Activated CD8-positive, alpha-beta memory T cell treated with anti-CD3 and anti-CD28 coated beads for 1 hour (primary cell): ENCODE results near the gene SYT11.
"Not testable (repeated sequence)": the region's sequence is repeated elsewhere in the genome, so short reads cannot be mapped to it uniquely, and the experiment has no call there.

Experiments used
- DNase-seq, 2 donors: peaks; one replicate each; pipeline ENCODE4 v3.0.0-alpha.2; 2020; ENCODE audit warnings: low read depth in 1 of 2; ENCODE audit errors: extremely low read depth in 1 of 2

The SYT11 gene, protein sequence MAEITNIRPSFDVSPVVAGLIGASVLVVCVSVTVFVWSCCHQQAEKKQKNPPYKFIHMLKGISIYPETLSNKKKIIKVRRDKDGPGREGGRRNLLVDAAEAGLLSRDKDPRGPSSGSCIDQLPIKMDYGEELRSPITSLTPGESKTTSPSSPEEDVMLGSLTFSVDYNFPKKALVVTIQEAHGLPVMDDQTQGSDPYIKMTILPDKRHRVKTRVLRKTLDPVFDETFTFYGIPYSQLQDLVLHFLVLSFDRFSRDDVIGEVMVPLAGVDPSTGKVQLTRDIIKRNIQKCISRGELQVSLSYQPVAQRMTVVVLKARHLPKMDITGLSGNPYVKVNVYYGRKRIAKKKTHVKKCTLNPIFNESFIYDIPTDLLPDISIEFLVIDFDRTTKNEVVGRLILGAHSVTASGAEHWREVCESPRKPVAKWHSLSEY

DNA sequence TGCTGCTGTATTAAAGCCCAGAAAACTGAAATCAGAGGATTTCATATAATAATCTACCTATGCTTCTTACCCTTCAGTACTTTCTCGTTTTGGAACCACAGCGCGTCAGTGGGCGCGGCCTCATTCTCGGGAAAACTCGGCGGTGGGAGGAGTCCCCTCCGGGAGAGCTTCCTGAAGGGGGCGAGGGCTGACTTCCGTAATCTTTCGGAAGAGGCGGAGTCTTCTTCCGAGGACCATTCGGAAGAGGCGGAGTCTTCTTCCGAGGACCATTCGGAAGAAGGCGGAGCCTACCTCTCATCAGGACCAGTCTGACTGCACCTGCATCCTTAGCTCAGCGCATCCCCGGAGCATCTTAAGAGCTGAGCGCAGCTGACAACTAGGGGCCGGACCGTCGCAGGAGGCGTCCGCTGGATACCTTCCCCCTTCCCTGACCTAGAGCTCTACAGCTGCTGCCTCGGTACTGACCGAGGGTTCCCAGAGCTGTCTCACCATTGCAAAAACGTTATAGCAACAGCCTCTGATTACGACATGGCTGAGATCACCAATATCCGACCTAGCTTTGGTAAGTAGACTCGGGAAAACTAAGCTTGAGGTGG is at the start of gene SYT11:
Gene SYT11, plus strand, starts transcription at position 334 of the 596 bp plus-strand sequence. Its CDS starts 195 bp downstream, at position 529.
- DNase-seq: peak; percentile 73 to 86

DNA sequence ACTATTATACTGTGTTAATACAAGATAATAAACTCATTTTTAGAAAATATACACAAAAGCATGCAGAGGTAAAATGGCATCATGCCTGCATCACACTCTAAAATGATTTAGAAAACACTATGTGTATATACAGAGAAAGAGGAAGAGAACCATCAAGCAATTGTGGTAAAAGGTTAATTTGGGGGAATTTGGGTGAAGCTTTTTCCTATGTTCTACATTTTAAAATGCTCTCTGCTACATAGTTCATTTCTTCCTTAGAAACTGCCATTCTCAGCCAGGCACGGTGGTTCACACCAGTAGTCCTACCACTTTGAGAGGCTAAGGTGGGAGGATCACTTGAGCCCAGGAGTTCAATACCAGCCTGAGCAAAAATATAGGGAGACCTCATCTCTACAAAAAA is 46.5 kb upstream of the SYT11 start:
- DNase-seq: no peak

DNA sequence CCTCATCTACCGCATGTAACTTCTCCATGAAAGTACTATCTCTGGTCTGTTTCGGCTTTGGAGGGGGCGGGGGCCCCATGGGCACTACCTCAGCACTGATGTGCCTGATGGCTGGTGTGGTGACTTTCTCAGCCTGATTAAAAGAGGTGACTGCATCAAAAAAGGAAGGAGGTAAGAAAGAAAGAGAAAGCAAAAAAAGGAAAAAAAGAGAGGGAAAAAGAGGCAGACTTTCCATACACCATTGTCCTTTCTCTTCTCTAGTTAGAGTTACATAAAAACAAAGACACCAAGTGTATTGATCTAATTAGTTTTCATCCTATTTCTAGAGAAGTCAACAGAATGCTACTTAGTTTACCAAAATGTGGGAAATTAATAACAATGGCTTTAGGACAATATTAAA is 45.7 kb upstream of the SYT11 start:
- no peak for DNase-seq

DNA sequence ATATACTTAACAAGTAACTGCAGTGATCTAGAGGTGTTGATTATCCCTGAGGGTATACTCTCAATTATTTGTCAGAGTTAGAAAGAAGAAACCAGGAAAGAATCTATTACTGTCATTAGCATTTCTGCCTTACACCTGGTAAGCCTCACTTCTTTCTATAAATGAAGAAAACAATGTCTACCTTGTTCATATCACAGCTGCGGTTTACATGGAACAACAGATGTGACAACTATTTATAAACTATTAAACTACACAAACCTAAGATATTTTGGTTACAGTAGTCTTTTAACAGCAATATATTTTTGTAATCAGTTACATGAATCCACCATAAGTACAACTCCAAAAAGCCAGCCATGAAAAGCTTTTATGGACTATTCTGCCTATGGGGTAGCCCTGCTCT is 43.0 kb upstream of the SYT11 start:
- no peak for DNase-seq

DNA sequence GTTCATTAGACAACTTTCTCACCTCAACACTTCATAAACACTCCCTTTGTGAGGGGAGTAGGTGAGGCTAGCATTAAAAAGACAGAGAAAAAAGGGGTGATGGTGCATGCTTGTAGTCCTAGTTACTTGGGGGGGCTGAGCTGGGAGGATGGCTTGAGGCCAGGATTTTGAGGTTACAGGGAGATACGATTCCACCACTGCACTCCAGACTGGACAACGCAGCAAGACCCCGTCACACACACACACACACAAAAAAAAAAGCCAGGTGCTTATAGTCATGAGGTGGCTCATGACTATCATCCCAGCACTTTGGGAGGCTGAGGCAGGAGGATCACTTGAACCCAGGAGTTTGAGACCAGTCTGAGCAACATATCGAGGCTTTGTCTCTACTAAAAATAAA is 31.9 kb upstream of the SYT11 start:
- DNase-seq: no peak

DNA sequence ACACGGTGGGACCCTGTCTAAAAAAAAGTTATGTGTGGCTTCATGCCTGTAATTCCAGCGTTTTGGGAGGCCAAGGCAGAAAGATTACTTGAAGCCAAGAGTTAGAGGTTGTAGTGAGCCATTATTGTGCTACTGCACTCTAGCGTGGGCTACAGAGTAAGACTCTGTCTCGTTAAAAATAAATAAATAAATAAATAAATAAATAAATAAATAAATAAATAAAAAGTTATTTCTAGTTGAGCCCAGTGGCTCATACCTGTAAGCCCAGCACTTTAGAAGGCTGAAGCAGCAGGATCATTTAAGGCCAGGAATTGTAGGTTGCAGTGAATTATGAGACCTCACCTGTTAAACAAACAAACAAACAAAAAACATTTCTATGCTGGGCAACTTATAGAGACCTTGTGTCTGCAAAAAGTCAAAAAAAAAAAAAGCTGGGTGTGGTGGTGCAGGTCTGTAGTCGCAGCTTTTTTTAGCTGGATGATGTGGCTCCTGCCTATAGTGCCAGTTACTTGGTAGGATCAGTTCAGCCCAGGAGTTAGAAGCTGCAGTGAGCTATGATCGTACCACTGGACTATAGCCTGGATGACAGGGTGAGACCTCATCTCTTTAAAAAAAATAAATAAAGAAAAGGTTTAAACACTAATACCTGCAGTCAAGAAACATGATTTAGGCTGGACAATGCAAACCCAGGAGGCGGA is 27.9 kb upstream of the SYT11 start:
- no peak for DNase-seq

DNA sequence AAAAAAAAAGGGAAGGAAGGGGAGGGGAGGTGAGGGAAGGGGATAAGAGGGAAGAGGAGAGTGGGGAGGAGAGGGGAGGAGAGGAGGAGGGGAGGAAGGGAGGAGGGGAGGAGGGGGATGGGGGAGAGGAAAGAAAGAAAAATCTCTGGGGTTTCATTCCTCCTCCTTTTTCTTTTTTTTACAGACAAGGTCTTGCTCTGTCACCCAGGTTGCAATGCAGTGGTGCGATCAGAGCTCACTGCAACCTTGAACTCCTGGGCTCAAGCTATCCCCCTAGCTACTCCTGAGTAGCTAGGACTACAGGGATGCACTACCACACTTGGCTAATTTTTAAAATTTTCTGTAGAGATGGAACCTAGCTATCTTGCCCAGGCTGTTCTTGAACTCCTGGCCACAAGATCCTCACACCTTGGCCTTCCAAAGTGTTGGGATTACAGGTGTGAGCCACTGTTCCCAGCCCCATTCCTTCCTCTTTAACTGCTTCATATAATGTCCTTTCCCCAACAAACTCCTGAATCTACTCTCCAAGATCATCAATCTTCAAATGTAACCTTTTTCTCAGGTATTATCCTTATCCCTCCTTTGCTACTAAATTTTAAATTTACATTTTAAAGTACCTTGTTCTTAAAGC is 25.6 kb upstream of the SYT11 start:
- no peak for DNase-seq

DNA sequence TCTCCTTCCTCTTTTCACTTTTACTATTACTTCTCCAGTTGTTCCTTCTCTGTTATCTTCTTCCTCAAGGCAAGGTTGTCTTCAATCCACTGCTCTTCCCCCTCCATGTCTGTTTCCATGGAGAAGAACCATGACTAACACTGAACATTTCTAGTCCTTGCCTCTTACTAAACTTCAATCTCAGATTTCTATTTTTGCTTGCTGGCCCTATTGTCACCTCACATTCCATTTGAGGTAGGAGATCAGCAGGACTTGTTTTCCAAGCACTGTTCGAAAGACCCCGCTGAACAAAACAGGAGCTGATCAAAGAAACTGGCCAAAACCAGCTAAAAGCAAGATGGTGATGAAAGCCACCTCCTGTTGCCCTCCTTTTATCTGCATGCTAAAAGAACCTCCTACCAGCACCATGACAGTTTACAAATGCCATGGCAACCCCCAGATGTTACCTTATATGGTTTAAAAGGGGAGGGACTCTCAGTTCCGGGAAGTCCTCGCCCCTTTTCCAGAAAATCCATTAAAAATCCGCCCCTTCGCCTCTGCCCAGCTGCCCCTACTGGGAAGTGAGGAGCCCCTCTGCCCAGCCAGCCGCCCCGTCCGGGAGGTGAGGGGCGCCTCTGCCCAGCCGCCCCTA is 25.0 kb upstream of the SYT11 start:
- DNase-seq: no peak

DNA sequence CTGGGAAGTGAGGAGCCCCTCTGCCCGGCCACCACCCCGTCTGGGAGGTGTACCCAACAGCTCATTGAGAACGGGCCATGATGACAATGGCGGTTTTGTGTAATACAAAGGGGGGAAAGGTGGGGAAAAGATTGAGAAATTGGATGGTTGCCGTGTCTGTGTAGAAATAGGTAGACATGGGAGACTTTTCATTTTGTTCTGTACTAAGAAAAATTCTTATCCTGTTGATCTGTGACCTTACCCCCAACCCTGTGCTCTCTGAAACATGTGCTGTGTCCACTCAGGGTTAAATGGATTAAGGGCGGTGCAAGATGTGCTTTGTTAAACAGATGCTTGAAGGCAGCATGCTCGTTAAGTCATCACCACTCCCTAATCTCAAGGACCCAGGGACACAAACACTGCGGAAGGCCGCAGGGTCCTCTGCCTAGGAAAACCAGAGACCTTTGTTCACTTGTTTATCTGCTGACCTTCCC is 24.4 kb upstream of the SYT11 start:
- not testable (repeated sequence) for DNase-seq

DNA sequence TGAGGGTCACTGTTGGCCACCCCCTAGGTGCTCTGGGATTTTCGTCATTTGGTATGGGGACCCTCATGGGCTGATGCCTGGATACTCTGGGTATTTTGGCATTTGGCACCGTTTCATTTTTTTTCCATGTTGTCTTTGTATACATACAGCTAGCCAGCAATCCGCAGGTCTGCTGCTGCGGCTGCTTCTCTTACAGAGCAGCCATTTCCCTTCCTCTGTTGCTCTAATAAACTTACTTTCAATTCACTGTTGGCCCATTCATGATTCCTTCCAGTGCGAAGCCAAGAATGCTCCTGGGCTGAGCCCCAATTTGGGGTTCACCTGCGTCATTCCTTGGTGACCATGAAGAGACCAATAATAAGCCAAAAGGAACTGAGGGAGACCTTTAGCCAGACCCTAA is 23.8 kb upstream of the SYT11 start:
- no peak for DNase-seq

DNA sequence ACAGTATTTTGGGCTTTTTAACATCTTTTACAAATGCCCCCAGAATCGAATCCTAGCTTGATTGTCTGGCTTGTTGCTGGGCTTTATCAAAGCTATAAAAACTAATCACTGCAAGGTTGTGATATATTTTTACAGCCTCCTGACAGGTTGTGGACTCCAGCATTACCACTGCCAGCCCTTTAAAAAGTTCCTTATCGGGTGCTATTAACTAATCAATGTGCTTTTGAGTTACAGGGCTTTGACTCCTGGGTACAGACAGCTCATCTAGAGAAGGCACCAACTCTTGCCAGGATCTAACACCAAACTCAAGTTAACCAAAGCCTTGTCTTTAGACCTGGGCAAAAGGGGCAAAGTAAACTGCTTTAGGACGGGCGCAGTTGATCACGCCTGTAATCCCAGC is 19.0 kb upstream of the SYT11 start:
- DNase-seq: no peak

DNA sequence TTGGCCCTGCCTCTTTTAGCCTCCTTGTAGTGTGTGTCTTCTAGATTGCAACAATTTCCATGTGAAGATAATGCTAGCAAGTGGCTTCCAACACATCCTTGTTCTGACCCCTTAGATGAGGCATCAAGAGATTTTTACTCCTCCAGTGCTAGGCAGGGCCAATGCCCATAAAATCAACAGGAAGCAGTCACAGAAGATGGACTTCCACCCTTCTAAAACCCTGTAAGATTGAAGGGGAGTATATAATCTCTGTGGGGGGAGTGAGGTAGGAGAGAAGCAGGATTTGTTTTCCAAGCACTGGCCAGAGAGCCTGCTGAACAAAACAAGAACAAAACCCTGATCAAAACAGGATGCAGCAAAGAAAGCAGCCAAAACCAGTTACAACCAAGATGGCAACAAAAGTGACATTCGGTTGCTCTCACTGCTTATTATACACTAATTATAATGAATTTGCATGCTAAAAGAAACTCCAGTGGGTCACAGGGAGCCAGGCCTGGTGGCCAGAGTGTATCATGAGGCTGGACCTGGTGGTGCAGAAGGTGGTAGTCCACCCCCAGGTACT is 14.4 kb upstream of the SYT11 start:
- no peak for DNase-seq

DNA sequence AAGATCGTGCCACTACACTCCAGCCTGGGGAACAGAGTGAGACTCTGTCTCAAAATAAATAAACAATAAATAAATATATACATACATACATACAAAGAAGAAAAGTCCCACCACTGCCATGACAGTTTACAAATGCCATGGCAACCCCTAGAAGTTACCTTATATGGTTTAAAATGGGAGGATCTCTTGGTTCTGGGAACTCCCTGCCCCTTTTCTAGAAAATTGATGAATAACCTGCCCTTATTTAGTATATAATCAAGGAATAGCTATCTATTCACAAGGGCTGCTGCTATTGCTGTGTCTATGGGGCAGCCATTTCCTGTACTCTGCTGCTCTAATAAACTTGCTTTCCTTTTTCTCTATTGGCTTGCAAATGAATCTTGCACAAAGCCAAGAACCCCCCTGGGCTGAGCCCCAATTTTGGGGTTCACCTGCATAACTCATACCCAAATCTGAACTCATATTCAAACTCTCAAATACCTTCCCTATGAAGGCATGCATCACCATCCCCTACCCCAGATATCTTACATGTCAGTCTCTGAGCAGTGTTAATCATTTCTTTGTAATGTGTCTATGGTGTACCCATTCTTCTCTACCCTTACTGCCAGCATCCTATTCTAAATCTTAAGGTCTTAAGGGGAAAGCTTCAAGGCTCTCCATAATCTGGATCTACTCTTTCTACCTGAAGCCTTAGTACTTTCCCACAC is 11.4 kb upstream of the SYT11 start:
- no peak for DNase-seq

DNA sequence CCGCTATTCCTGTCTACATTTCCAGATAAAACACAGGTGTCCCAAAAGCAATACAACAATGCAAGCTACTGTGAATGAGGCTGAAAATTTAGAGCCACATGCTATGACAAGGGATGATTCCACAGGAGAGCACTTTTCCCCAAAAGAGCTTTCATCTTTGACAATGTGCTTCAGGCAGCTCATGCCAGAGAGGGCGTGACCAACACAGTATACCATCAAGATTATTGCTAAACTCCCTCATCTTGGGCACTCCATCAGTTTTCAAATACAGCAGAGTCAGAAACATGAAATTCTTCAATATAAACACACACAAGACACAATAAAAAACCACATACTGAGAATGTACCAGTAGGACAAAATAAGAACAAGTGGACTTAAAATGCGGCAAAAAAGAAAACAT is 9.0 kb upstream of the SYT11 start:
- DNase-seq: no peak

DNA sequence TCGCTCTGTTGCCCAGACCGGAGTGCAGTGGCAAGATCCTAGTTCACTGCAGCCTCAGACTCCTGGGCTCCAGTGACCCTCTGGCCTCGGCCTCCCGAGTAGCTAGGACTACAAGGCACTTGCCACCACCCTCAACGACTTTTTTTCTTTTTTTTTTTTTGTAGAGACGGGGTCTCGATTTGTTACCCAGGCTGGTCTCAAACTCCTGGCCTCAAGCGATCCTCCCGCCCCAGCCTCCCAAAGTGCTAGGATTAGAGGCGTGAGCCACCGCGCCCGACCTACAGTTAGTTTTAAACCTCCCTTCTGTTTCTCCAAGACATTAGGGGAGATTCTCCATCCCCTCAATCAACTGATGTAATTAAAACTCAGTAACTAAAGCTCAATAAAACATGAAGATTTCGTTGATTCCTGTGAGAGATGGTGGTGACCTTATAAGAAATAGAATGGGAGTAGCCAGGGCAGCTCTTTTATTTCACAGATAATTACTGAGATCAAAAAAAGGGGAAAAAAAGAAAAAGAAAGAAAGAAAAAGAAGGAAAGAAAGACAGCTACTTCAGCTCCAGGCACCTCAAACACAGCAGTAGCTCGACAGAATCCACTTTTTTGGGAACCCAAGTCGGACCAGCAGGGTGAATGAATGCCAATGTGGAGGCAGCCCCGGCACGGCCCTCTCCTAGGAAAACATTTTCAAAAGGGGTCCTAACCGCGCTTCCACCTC is 3.0 kb upstream of the SYT11 start:
- no peak for DNase-seq

DNA sequence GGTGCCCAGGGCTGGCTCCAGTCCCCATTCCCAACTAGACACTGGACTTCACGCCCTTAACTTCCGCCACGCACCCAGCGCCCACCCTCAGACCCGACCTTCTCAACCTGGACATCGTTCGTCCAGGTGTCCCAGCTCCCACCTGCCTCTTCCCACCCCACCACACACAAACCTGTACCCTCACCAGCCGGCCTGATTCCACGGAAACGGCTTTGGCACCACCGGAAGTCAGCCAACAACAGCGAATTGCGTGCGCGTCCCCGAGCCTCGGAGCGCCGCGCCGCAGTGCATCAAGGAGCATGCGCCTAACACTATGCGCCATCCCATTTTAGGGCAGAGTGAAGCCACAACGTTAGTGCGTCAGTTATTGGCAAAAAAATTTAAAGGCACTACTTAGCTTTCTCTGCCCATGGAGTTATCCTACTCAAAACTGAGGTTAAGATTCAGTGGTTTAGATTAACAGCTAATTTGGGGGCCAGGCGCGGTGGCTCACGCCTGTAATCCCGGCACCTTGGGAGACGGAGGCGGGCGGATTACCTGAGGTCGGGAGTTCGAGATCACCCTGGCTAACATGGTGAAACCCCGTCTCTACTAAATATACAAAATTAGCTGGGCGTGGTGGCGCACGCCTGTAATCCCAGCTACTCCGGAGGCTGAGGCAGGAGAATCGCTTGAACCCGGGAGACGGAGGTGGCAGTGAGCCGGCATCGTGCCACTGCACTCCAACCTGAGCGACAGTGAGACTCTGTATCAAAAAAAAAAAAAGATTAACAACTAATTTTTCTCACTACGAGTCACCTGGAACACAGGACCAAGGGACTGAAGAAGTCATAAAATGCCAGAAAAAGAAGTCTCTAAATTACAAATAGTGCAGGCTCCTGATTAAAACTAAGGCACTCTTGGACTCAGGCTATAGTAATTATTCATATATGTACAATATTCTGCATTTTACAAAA is 2.1 kb upstream of the SYT11 start, which contains the start of gene GON4L:
Gene GON4L, minus strand, starts transcription at position 240 of the 956 bp plus-strand sequence. CDS start 3,434 bp downstream, outside the sequence.
- DNase-seq: peak; percentile 72 to 78

DNA sequence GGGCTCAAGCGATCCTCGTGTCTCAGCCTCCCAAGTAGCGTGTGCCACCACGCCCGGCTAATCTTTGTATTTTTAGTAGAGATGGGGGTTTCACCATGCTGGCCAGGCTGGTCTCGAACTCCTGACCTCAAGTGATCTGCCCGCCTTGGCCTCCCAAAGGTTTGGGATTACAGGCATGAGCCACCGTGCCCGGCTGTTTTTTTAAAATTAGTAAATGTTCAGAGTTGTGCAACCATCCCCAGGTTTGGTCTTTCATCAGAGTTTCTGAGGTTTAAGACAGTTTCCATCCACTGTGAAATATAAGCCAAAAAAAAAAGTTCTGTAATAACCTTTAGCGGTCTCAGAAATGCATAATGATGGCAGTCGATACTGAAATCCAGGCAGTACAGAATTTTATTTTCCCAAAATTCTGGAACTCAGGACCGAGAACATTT is 550 bp upstream of the SYT11 start:
- no peak for DNase-seq
